Embryonic facial prominence (tissue), 1 donor: ENCODE data around the gene CACNA1H.

Experiments
- DNase-seq: peaks from one replicate; pipeline ENCODE4 v3.0.0-alpha.2; 2016; ENCODE audit errors: extremely low spot score

The CACNA1H gene

DNA sequence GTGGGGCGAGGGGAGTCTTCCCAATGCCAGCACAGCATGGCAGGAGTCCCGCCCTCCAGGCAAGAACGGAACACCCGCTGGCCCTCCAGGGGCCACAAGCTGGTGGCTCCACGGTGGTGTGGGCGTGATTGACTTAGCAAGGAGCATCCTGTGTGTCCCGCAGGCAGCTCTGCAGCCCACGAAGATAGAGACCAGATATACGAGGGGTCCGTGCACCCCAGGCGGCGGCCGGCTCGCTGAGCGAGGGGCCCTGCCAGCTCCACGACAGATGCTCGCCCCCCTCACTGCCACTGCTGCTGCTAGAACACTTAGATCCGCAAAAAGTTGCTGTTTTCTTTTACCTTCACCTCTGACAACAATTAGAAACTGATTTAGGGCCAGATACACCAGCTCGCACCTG is 10.0 kb upstream of the CACNA1H start:
- DNase-seq = no peak

DNA sequence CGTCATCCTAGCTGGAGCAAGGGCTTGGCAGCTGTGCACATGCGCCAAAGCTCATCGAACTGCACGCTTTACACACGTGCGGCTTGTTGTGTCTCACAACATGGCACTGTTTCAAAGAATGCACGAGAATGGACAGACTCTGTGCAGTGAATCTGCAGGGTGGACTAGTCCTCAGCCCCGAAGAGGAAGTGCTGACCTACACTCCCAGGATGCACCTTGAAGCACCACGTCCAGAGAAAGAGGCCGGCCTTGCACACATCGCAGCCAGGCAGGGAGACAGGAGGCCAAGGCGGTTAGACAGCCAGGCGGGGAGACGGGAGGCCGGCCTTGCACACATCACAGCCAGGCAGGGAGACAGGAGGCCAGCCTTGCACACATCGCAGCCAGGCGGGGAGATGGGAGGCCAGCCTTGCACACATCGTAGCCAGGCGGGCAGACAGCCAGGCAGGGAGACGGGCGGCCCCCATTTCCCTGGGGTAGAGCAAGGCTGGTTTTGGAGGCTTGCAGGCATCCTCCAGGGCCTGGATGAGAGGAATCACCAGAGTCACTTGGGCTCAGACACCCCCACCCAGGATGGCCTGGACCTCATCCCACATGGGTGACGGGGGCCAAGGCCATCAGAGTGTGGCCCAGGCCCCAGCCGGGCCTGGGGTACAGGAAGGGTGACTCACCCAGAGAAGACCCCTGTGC is 9.0 kb upstream of the CACNA1H start:
- no peak for DNase-seq

DNA sequence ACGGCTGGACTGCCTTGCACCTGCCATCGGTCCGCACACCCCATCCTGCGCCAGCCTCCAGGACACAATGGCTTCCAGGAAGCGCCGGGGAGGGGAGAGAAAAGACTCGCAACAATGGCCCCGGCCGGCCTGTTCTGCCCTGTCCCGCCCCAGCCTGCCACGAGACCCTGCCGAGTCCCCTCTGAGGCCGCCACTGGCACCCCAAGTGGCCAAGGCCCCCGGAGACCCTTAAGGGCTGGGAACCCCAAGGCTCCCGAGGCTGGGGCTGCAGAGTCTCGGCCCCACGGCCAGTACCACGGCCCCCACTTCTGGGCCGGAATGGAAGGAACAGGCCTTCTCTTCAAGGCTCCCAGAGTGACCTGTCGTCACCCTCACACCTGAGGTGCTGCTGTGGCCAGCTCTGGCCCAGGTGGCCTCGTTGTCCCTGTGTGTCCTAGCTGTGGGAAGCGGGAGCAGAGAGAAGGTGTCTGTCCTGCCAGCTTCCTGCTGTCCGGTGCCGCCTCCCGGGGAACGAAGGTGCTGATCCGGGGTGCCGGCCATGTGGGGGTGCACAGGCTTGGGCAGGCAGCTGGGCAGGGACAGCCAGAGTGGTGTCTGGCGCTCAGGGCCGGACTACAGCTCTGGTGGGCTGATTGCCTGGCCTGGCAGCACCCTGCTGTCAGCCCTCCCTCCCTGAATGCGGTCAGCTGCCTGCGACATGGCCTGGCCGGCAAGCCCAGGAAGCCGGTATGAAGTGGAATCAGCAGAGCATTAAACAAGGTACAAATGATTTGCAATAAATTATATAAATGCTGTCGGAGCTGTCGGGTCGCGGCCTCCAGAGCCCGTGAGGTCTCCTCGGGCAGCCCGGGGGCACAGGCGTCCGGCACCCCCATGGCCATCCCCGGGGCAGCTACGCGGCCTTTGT is 8.2 kb upstream of the CACNA1H start:
- DNase-seq = no peak

DNA sequence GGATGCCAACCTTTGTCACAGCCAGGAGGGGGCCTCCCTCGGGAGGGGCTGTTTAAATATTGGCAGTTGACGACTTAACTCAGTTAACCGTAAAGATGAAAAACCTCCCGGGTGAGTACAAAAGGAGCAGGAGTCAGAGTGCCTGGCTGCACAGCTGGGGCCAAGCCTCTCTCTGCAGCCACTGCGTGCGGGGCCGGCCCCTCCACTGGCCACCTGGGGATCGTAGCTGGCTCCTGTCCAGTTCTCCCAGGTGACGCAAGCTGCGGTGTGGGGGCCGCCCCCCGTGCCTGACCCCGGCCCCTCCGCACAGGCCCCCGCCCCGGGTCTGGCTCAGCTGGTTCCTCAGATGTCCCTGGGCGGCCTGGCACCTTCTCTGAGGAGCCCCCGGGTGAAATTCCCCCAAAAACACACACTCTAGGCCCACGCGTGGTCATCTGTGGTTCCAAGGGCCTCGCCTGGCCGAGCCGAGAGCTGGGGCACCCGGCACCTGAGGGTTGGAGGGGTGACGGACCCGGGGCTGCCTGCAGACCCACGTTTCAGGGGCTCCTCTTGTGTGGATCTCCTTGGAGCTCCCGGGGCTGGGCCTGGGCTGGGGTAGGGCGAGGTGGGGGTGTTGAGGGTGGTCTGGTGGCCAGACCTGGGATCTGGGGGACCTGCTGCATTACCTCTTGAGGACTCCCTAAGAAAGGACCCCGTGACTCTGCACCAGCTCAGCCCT is 7.4 kb upstream of the CACNA1H start:
- no peak for DNase-seq

DNA sequence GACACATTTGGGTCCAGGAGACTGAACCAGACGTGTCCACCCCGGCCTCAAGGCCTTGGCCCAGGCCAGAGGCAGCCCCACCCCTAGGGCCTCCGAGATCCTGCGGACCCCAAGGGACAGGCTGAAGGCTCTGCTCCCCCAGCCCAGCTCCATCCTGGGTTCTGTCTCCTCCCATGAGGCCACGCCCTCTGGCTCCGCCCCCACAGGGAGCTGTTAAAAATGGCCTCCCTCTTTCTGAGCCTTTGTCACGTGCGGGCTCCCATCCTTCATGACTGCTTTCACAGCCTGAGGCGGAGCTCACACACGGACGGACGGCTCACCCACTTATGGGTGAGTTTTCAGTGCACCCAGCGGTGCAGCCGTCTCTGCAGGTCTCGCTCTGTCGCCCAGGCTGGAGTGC is 6.5 kb upstream of the CACNA1H start:
- no peak for DNase-seq

DNA sequence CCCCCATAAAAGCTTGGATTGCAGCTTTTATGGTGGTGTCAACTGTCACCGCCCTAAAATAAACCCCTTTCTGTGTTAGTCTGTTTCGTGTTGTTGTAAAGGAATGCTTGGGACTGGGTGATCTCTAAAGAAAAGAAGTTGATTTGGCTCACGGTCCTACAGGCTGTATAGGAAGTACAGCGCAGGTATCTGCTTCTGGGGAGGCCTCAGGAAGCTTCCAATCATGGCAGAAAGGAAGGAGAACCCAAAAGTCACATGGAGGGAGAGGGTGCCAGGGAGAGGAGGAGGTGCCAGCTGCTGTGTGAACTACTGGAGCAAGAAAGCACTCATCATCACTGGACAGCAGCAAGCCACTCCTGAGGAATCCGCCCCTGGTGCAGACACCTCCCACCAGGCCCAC is 5.9 kb upstream of the CACNA1H start:
- no peak for DNase-seq

DNA sequence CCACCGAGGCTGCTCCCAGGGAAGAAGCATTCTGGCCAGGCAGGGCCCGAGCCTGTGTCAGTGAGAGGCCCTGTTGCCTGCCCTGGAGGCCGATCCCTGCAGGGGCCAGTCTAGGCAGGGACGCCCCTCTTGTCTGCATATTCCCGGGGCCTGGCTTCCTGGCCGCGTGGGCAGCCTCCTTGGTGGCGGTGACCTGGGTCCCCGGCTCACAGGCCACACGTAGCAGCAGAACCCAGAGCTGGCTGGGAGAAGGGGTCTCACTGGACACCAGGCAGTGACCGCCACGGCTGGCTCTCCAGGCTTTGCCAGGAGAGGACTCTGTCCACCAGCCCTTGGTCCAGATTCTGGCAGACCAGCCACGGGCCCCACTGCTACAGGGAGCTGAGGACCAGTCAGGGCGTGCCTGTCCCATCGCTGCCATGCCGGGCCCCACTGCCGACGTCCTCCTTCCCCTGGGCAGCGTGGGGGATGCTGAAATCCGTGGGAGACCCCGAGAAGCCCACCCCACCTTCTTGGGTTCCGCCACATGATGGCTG is 3.7 kb upstream of the CACNA1H start:
- no peak for DNase-seq

DNA sequence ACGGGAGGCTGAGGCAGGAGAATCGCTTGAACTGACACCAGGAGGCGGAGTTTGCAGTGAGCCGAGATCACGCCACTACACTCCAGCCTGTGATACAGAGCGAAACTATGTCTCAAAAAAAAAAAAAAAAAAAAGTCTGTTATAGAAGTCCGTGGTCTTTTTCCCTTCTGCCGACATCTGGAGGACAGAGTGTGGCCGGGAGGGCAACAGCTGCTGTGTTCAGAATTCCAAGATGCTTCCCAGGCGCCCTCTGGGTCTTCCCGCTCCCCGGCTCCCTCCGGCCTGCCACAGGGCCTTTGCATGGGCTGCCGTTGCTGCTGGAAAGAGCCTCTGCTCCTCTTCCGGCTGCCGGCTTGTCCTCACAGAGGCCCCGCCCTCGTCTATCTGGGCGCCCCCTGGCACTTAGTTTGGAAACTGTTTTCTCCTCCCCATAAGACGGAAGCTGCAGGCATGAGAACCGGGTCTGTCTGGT is 2.4 kb upstream of the CACNA1H start:
- DNase-seq = no peak

DNA sequence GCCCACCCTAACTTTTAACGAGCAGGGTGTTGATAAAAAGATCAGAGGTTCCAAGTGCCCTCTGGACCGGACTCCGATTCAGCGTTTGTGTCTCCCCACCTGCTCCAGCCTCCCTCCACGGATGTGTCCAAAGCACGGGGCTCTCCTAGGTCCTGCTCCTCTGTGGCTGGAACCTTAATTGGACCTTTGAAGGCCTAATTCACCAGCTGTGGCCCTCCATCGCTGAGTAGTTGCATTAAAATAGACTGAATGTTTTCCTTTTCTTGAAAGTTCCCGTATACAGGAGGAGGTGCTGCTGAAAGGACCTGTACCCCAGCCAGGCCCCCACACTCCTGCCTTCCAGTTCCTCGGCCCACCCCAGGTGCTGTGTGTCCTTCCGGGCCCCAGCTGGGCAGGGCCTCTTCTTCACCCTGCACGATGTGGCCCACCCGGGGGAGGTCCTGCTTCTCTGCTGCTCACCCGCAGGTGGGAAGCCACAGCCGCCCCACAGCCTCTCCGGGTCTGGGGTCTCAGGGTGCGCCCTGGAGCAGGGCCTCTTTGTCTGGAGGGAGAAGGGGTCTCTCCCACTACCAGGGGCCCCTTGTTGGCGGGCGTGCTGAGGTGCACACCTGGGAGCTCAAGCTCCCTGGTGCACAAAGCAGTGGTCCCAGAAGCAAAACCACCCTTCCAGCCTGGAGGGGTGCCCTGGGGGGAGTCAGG is 1.3 kb upstream of the CACNA1H start:
- no peak for DNase-seq

DNA sequence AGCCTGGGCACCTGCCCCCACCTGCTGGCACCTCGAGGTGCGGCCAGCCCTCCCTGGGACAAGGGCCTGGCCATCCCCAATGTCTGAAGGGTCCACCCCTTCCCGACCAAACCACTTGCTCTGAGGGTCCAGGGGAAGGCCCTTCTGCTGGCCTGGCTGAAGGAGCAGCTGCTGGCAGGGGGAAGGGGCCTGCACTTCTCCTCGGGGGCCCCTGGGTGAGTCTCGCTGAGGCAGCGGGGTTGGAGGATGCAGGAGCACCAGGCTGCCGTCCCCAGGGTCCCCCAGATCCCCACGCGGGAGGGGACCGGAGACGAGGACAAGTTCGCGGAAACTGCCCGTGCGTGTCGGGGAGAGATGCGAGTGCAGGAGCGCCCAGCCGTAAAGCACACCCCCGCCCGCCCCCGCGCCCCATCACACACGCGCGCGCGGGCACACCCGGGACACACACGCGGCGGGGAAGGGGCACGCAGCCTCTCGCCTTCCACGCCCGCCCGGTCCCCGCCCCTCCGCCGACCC is 725 bp upstream of the CACNA1H start:
- DNase-seq = no peak

DNA sequence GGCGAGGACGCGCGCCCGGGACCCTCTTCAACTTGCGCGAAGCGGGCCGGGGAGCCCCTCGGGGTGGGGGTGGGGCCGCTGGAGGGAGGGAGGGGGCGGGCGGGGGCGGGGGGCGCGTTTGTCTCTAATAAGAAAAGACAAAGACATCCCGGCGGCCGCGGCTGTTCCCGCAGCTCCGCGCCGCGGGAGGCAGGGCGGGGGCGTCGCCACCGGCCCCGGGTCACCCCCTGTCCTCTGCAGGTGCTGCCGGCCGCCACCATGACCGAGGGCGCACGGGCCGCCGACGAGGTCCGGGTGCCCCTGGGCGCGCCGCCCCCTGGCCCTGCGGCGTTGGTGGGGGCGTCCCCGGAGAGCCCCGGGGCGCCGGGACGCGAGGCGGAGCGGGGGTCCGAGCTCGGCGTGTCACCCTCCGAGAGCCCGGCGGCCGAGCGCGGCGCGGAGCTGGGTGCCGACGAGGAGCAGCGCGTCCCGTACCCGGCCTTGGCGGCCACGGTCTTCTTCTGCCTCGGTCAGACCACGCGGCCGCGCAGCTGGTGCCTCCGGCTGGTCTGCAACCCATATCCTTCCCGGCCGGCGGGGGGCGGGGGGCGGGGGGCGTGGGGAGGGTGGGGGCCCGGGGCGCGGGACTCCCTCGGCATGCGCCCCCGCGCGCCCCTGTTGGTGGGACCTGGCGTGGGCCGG is 714 bp downstream of the CACNA1H start:
- no peak for DNase-seq

DNA sequence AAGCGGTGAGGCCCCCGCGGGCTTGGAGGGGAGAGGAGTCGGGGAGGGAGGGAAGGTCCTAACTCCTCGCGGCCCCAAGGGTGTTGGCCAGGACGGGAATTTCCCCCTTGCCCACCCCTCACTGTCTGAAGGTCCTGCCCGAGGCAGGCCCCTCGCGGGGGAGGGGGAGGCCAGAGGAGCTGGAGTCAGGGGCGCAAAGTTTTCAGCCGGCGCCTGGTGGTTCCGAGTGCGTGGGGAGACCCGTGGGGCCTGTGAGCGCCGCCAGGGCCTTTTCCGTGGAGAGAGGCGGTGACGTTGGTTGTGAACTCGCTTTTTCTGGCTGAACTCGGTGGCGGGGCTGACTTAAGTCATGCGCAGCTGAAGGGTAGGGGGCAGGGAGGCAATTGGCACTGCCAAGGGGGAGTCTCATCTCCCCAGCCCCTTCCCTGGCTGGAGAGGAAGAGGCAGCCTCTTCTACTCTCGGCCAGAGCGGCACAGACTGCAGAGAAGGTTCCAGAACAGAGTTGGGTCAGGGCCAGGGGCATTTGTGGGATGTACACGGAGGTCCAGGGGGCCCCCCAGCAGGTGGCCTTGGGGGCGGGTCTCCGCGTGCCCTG is 1.5 kb downstream of the CACNA1H start:
- DNase-seq = no peak

DNA sequence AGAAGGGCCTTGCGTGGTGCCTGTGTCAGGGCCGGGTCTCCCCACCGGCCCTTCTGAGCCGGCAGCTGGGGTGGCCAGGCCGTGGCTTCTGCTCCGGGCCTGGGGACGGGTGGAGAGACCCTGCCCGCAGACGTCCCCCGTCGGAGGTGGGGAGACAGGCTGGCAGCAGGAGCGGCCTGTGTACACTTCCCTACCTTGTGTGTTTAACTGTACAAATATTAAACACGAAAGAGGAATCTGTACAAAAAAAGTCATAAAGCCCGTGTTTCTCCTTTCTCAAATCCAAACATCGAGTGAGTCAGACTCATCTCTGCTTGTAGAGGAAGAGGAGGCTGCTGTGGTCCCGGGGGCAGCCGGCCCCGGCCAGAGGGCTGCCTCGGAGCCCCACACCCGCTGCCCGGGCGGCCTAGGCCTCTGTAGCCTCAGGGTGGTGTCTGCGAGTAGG is 2.0 kb downstream of the CACNA1H start:
- no peak for DNase-seq

DNA sequence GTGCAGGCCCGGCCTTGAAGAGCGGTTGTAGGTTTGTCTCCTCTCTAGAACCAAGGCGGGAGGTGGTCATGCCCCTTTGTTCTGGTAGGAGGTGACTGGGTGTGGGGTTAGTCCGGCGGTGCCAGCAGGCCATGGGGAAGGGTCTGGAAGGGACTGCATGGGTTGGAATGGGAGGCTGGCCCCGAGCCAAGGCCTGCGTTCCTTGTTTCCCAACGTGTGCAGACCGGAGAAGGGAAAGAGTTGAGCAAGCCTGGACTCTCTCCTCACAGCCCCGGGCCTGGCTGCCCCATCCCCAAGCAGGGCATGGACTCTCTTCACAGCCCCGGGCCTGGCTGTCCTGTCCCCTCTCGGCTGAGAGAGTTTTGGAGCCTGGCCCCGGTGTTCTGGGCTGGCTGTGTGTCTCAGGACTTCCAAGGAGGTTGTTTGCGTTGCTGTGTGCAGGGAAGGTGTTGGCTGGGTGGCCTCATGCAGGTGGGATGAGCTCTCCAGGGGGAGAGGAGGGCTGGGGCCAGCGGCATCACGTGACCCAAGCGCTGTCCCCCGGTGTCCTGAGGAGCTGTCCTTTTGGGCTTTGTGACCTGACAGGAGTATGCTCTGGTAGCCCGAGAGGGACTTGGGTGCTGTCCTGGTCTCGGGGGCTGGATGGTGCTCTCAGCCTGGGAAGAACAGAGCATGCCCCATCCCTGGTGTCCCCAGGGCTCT is 2.6 kb downstream of the CACNA1H start:
- no peak for DNase-seq

DNA sequence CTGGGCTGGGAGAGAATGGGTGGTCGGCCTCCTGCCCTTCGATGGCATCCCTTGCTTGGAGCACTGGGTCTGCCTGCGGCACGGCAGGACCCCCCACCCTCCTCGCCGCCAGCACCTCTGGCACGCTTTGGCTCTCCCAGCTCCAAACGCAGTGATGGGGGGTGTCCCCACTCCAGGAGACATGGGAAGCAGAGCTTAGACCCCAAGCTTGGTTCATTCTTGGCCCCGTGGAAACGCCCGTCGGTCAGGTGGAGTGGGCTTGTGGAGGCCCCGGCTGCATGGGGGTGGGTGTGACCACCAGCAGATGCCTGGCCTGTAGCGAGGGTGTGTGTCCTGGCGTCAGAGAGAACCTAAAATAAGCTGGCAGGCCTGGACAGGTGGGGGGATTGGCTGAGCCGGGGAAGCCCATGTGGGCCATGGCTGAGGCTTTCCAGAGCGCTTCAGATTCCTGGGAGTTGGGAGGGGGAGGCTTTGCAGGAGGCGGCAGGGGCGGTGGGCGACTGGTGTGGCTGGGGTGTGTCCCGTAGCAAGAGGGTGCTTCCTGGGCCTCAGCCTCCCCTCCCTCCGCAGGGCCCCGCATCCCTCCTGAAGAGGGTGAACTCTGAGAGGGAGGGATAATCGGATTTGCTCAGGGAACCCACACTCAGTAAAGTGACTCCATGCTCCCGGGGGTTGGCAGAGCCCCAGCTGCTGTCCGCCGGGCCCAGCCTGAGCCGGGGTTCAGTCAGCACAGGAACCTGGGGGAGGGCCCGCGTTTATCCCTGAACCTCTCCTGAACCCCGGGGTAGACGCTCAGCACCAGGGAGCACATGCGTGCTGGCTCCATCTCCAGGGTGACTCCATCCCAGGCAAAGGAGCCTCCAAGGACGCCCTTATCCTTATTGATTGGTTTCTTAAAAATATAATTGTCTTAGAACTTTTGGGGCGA is 3.4 kb downstream of the CACNA1H start:
- no peak for DNase-seq

DNA sequence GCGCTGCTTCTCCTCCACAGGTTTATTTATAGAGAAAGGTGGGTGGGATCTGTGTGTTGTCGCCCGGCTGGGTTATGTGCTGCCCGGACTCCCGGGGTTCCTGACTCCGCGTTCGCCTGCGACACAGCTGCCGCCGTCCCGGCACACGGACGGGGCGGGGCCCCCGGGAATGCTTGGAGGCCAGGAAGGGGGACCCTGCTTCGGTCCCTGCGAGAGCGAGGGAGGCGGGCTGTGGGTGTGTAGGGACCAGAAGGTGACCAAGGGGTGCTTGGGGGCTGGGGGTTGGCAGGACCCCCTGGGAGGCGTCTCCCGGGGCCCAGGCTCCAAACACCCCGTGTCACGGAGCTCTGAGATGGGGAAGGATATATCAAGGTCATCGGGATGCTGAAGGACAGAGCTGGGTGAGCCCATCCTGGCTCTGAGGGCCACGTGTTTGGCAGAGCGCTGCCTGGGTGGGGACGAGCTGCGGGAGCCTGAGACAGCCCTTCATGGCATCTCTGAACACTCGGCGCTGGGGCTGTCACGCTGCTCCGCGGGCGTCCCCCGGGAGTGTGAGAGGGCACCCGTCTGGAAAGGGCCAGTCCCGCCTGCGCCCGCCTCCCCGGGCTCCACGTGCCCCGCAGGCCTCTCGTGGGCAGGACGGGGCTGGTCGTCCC is 4.2 kb downstream of the CACNA1H start:
- no peak for DNase-seq

DNA sequence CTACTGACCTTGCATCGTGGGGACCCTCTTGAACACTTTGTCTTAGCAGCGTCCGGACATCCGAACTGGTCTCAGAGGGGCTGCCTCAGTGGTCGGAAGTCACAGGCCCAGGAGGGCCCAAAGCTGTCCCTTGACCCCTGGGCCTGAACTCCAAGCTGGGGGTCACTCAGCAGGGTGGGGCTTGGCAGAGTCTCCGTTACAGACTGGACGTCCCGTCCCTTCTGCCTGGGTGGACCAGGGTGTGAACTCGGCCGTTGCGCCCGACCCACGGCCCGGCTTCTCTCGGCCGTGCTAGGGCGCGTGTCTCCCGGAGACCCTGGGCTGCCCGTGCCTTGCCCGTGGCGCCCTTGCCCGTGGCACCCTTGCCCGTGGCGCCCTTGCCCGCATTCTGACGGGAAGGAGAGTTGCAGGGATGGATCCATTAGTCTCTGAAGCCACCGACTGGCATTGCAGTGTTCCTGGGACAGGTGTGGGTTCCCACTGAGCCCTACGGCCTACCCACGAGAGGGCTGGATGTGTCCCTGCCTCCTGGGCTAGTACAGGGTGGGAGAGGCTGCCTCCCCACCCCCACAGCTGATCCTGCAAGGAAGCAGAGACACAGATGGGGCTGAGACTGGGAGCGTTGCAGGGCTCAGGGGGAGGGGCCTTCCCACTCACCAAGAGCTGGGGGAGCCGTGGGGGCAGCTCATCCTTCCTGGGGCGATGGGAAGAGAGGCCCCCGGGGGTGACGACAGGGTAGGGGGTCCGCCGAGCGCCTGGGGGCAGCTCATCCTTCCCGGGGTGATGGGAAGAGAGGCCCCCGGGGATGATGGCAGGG is 4.9 kb downstream of the CACNA1H start:
- DNase-seq = no peak
